Measurements from ENCODE around the gene RIMOC1.

The RIMOC1 gene

DNA sequence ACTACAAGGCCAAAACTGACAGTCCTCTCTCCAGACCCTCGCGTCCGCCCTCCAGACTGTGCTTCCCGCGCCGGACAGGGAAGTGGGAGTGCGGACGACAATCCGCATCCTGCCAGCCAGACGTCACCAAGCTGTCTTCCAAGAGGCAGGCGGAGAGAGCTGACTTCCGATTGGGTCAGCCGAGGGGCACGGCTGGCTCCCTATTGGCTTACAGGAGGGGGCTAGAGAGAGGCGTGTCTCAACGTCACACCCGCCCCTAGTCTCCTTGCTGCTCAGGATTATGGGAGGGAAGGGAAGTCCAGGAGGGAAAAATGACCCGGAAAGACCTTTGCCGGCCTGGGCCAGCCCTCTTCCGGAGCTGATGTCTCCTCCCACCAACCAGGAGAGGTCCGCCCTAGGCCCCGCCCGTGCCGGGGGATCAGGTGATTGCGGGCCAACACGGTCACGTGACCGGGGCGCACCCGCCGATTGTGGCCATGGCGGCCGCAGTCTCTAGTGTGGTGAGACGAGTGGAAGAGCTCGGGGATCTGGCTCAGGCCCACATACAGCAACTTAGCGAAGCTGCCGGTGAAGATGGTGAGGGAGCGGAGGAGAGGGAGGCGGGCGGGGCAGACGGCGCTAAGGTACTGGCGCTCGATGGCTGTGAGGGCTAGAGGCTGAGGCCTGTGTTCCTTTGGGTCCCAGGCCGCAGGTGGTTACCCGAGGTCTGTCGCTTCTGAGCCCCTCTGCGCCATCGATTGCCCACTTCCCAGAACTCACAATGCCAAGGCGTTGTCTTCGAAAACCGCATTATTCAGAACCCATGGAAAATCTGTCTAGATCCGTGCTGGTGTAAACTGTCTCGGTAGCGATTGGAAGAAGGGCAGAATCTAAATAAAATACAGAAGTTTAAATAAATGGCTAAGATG, at the start of gene RIMOC1:
Gene RIMOC1 (plus strand): TSS at position 453 of the 908 bp plus-strand sequence. CDS start 24 bp downstream, at position 477.
- peak; percentile 99 for DNase-seq

DNA sequence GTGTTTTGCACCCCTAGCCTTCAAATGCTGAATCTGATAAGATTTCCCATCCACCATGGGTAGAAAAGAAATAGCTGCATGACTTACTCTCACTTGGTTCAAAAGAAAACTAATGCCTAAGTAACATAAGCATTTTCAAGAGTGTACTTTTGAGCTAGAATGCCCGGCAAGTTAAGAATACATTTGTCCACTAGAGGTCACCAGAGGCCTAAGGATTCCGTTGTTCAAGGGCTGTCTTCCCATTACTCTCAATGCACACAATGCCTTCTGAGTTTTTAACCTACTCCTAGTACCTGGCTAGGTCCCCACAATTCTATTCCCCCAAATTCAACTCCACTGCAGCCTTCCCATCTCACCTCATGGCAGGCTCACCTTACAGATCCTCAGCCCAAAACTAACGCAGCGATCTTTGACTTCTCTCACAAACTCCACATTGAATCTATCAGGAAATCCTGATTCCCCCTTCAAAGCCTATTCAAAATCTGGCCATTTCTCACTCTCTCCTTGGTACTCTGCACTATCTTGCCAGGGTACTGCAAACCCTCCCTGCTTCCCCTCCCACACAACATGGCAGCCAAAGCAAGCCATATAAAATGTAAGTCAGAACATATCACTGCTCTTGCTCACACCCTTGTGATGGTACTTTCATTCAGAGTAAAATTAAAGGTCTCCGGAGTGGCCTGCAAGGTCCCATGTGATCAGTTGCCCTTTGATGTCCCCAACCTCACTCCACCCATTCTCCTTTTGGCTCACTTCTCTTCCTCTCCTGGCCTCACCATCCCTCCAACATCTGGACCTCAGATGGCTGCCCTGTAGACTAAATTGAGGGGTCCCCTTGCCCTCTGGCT, 47.3 kb upstream of the RIMOC1 start:
- peak; percentile 93 for DNase-seq

- no peak for DNase-seq
These were observed 46.2 kb upstream of the RIMOC1 start for GRCh38 chr5:41857989-41858388.

DNA sequence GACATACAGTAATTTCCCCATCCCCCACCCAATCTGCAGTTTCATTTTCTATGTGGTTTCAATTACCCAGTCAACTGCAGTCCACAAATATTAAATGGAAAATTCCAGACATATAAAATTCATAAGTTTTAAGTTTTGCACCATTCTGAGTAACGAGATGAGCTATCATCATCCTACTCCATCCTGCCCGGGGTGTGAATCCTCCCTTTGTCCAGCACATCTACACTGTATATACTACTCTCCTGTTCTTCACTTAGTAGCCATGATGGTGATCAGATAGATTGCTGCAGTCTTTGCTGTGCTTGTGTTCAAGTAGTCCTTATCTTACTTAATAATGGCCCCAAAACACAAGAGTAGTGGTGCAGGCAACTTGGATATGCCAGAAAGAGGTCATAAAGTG, 45.3 kb upstream of the RIMOC1 start:
- DNase-seq, result no peak

GRCh38 chr5:41863871-41864486, 40.2 kb upstream of the RIMOC1 start:
- no peak for DNase-seq

DNA sequence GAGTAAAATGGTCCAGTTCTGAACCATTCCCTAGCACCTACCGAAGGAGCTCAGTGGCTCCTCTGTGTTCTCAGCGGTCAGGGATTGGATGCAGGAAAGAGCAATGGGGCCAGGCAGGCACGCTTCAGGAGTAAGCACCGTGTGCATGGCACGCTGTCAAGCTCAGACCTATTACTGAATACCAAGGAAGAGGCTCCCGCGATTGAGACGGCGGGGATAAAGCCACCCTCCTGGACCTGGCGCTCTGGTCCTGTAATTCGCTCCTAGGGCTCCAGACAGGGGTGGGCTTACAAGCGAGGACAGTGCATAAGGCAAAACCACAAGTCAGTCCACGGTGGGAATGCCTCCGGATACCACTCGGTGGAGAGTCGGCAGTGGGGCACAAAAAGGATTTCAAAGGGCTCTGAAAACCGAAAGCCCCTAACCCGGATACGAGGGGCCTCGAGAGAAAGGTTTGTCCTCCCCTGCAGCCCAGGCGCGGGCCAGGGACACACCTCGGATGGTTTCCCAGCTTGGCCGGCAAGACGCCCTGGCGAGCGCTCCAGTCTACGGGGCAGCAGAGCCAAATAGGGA, 34.9 kb upstream of the RIMOC1 start:
- DNase-seq, result peak; percentile 48

DNA sequence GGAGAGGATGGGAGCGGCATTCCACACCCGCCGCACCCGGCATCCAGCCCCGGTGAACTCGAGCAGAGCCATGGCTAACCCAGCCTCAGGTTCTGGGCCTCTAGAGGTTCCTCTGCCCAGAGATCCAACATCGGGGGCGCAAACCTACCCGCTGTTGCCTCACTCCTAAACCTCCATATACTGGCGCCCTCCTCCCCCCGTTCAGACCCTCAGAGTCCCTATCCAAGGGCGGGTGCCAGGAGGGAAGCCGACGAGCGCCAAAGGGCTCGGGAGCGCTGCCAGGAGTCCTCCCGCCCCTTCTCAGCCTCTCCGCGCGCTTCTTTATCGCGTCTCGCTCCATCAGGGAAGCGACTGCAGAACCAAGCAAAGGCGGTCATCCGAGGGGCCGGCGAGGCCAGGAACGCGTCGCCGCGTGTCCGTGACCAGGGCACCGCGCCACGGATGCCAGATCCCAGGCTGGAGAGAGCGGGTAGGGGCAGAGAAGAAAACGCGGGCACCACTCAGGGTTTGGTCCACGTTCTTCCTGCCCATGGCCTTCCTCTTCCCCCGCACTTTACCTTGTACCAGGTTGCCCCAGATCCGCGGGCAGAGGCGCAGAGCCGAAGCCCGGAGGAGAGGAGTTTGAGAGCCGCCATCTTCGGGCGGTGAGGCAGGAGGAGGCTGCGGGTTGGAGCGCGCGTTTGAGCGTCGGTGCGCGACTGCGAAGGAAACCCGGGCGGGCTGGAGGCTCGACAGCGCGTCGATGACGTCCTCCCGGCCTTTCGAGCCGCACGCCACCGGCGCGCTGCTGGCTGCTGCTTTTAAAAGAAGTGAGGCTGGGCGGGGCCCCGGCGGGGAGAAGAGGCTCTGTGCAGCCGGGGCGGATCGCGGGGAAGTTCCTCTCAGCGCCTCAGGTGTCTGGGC, 34.2 kb upstream of the RIMOC1 start, which contains the start of gene OXCT1:
Gene OXCT1 (minus strand): TSS at position 702 of the 903 bp plus-strand sequence. CDS start 67 bp downstream, at position 635.
- DNase-seq, result peak; percentile 94

DNA sequence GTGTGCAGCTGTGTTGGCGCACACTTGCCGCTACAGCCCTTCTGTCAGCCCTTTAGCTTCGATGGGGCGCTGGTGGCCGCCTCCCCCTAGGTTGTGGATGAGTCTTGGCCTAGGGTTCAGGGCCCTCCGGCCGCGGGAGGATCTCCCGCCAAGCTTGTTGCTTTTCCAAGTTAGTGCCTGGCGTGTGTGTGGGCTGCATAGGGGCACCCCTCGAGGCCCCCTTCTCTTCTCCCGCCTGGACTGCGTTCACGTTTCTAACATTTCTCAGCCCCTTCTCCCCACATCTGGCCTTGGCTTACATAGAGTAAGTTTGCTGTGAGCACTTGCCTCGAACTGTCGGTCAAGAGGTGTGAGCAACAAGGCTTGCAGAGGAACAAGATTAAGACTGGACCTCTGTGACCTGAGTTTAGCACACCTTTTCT, 33.5 kb upstream of the RIMOC1 start:
- DNase-seq, result no peak

- no peak for DNase-seq
These were observed 32.3 kb upstream of the RIMOC1 start for GRCh38 chr5:41871852-41872251.

- no peak for DNase-seq
These were observed 29.6 kb upstream of the RIMOC1 start for GRCh38 chr5:41874512-41875060.

DNA sequence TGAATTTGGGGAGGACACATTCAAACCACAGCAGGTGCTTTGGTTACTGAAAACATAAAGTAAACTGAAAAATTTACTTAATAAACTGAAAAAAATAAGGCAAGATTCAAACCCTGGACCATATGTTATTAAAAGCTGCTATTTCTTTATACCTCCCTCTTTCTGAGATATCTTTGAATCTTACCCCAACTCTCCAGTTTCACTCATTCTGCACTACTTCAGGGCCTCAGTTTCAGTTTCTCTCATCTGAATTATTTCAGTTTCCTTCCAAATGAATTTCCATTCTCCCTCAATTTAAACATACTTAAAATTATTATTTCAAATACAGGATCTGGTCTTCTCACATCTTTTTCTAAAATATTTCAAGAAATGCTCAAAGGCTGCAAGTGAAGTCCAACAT, 29.0 kb upstream of the RIMOC1 start:
- DNase-seq, result no peak

- no peak for DNase-seq
These were observed 27.5 kb upstream of the RIMOC1 start for GRCh38 chr5:41876678-41877077.

DNA sequence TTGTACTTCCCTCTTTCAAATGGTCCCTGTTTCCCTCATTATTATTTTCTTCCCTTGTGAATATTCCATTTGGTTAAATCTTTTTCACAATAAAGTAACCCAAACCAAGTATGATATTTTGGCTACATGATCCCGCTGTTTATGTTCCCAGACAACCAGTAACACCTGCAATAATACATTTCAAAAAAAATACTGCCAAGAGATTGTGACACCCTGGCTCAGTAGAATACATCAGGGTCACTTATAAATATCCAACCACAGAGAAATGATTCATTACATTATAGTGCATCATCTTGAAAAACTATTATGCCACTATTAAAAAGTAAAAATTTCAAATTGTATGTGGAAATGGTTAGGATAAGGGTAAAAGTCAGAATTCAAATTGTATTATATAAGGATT, 26.7 kb upstream of the RIMOC1 start:
- no peak for DNase-seq

DNA sequence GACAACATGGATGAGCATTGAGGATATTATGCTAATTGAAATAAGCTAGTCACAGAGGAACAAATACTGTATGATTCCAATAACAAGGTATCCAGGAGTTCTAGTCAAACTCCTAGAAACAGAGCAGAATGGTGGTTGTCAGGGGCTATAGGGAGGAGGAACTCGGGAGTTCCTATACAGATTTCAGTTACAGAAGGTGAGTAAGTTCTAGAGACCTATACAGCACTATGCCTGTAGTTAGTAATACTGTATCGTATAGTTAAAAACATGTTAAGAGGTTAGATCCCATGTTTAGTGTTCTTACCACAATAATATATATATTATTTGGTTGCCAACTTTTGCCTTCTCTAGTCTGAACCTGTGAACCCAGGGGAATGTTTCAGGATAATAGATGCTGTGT, 26.0 kb upstream of the RIMOC1 start:
- no peak for DNase-seq

DNA sequence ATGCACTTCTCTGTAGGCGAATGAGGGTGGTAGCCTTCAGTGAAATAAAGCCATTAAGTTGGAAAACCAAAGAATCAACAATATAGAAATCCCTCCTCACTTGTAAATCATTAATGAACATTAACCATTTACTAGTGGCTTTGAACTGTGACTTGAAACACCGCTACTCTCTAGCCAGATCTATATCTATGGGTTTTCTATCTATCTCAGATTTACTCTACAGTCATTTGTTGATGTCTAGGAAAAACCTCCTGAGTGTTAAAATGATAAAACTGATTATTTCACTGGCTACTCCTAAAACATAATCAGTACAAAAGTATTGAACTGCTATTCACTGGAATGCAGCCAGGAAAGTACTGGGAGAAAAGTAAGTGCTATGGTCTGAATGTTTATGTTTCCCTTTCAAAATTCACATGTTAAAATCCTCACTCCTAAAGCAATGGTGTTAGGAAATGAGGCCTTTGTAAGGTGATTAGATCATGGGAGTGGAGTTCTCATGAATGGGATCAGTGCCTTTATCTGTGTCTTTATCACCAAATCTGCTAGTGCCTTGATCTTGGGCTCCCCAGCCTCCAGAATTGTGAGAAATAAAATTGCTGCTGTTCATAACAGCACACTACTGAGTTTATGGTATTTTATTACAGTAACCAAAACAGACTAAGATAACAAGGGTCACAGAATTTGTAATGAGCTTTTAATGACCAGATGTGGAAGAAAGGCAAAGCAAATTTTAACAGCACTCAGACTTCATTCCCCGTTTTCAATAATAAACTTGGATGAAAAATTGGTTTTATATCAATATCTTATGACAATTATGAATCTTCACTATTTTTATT, 25.3 kb upstream of the RIMOC1 start:
- DNase-seq, result no peak

DNA sequence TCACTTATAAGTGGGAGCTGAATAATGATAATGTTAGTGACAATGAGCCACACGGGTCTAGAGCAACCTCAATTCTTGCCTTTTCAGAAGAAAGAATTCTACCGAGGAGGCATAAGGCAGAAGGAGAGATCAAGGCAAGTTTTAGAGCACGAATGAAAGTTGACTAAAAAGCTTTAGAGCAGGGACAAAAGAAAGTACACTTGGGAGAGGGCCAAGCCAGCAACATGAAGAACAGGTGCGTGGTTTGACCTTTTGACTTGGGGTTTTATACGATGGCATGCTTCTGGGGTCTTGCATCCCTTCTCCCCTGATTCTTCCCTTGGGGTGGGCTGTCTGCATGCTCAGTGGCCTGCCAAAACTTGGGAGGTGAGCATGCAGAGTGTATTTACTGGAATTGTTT, 21.4 kb upstream of the RIMOC1 start:
- no peak for DNase-seq

- DNase-seq, result no peak
These were observed 20.9 kb upstream of the RIMOC1 start for GRCh38 chr5:41883243-41883642.

- no peak for DNase-seq
These were observed 20.2 kb upstream of the RIMOC1 start for GRCh38 chr5:41883936-41884335.

GRCh38 chr5:41885286-41885685, 18.9 kb upstream of the RIMOC1 start:
- no peak for DNase-seq

GRCh38 chr5:41891066-41891707, 13.0 kb upstream of the RIMOC1 start:
- DNase-seq, result peak; percentile 71

Measured in hematopoietic multipotent progenitor cell treated with erythropoietin and hydrocortisone succinate and interleukin-3 and kit ligand, for 6 days (in vitro differentiated cells).